ENCODE measurements around the gene MEX3D.

MEX3D gene
- total RNA-seq = 1.4 to 5.7 (median 2.6) reads per million in 4 donors

- peak; percentile 64 to 90 (median 77) for DNase-seq
Measured at GRCh38 chr19:1568320-1569019, at the start of gene MEX3D. MEX3D (minus strand) TSS chr19:1568325; CDS start chr19:1568058, 267 bp downstream.

GRCh38 chr19:1616875-1617274 is 48.8 kb upstream of the MEX3D start:
- no peak for DNase-seq

DNA sequence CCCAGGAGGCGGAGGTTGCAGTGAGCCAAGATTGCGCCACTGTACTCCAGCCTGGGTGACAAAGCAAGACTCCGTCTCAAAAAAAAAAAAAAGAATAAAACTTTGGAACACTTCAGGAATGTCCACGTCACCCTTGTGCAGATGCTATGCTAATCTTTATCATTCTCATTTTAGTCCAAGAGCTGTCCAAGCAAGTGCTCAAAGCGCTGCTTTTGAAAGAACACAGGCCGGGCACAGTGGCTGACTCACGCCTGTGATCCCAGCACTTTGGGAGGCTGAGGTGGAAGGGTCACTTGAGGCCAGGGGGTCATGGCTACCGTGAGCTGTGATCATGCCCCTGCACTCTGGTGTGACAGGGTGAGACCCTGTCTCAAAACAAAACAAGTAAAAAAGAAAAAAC is 48.3 kb upstream of the MEX3D start:
- no peak for DNase-seq

DNA sequence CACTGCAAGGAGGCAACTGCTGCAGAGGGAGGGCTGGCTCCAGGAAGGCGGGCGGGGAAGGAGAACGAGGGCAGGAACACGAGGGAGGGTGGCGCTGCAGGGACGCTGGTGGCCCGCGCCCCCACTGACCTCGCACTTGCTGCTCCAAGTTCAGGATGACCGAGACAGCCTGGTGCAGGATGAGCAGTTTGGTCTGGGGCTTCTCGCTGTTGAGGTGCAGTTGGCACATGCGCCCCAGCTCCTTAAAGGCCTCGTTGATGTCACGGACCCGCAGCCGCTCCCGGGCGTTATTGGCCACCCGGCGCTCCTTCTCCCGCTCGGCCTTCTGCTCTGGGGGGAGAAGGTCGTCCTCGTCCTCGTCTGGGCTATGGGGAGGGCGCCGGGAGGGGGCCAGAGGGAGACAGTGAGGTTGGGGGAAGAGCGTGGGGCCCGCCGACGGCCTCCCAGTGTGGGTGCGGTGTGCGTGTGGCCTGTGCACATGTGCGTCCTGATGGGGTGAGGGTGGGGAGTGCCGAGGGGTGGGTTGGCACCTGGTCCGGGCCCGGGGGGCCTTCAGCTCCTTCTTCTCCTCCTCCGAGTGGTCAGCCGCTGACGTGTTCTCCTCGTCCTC is 47.1 kb upstream of the MEX3D start:
- no peak for DNase-seq

DNA sequence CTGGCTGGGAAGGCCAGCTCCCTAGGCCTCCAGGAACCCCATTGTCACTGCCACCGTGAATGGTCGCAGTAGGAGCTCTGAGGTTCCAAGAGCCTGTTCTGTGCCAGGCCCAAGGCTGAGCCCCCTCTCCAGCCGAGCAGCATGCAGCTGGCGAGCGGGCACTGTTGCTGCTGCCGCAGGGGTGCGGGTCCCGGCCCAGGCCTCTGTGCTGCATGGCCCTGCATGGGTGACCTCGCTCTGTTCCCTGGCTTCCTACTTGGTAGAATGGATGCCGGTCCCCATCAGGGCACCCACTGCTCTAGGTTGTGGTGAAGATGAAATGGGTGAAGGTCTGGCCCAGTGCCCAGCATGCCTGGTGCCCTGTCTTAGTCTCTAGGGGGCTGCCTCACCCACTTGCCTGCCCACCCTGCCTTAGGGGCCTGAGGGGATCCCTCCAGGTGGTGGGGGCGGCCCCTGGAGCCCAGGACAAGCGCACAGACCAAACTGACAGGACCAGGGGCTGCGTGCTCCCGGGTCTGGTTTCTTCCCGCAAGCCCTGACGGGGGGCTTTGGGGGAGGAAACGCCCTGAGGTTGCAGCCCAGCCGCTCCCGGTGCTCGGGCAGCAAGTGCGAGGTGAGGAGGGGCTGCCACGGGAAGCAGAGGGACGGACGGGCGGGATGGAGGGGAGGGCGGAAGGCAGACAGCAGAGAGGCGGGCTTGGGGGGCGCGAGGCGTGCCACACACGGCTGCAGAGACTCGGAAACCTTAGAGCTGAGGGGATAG is 45.9 kb upstream of the MEX3D start:
- DNase-seq = no peak

DNA sequence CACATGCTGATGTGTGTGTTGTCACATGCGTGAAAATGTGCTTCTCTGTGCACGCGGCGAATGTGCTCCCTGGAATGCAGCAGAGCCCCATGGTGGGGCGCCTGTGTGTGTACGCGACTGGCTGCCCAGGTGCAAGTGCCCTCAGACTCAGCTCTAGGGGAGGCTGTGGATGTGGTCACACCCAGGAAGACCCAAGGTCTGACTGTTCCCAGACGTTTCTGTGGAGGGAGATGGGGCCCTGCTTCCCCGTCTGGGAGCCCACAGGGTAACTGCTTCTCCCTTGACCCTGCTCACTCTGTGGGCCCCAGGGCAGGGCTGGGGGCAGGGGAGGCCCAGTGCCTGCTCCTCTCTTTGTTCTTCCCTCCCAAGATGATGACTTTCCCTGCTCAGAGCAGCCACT is 45.0 kb upstream of the MEX3D start:
- no peak for DNase-seq

DNA sequence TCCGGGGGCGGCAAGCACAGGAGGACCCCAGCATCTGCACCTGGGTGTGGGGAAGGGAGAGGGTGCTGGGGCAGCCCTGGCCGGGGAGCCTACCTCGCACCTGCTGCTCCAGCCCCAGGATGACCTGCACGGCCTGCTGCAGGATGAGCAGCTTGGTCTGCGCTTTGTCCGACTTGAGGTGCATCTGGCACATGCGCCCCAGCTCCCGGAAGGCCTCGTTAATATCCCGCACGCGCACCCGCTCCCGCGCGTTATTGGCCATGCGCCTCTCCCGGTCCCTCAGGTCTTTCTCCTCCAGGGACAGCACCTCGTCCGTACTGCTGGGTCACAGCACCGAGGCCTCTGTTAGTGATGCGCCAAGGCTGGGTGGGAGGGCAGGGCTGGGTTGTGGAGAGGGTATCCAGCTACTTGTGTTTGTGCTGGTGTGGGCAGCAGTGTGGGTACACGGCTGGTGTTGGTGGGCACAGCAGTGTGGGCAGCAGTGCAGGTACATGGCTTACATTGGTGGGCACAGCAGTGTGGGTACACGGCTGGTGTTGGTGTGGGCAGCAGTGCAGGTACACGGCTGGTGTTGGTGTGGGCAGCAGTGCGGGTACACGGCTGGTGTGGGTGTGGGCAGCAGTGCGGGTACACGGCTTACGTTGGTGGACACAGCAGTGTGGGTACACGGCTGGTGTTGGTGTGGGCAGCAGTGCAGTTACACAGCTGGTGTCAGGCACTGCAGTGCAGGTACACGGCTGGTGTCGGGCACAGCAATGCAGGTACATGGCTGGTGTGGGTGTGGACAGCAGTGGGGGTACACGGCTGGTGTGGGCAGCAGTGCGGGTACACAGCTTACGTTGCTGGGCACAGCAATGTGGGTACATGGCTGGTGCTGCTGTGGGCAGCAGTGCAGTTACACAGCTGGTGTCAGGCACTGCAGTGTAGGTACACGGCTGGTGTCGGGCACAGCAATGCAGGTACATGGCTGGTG is 44.3 kb upstream of the MEX3D start:
- no peak for DNase-seq

GRCh38 chr19:1611353-1611752 is 43.2 kb upstream of the MEX3D start:
- no peak for DNase-seq

- DNase-seq = no peak
Measured at GRCh38 chr19:1610579-1610978, 42.5 kb upstream of the MEX3D start.

- DNase-seq = no peak
Measured at GRCh38 chr19:1609680-1610474, 41.8 kb upstream of the MEX3D start.

- DNase-seq = peak in 1 of 5 donors; percentile 28
Measured at GRCh38 chr19:1609103-1609396, 40.9 kb upstream of the MEX3D start.

GRCh38 chr19:1608359-1609102 is 40.4 kb upstream of the MEX3D start:
- peak in 1 of 5 donors; percentile 24 for DNase-seq

DNA sequence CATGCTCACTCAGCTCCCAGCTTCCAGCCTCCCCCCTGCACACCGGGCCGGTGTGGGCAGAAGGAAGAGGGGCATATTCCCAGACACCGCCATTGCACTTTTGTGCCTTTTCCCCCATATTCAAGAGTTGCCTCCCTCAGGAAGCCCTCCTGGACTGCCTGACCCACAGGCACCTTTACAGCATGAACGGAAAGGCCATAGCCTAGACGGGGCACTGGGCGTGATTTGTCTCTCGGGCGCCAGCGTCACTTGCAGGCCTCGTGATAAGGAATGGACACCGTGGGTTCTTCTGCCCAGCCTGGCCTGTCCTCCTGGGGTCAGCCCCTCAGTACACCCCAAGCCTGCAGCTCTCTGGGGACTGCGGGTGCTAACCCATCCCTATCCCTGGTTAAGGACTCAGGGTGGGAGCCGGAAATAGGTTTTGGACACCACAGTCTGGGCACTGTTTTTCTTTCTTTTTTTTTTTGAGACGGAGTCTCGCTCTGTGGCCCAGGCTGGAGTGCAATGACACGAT is 38.1 kb upstream of the MEX3D start:
- DNase-seq = no peak

DNA sequence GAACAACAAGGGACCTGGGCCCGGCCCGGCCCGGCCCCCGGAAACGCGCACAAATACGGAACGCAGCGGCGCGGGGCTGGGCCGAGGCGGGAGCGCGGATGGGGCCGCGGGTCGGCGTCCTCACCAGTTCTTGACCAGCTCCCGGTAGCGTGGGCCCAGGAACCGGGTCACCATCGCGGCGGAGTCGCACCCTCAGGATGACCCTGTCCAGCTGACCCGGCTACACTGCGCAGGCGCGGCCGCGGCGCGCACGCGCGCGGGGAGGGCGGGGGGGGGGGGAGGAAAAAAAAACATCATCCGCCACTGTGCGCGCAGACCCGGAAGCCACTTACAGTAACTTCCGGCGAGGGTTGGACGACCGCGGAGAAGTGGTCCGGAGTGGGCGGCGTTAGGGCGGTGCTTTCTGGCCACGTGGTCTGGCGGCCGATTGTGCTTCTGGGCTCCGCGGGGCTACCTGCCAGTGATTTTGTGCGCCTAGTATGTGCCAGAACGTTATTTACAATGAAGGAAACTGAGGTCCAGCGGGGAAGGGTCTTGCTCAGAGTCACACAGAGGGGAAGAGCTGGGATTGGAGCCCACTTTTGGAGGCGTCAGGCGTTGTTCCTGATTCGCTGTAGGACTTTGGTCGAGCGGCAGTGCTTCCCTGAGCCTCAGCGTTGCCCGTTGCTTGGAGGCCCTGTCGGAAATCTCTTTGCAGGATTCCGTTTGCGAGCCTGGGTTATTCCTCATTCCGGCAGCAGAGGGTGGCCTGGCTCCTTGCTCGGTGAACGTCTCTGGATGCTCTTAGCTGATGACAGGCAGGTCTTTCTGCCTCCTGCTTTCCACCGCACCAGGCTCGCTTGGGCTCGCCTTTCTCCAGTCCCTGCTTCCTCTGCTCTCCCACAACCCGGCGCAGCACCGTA is 37.4 kb upstream of the MEX3D start, which contains the start of gene UQCR11:
TSS of gene UQCR11 (minus strand) at position 227 of the 902 bp plus-strand sequence. CDS start at position 174, 53 bp downstream.
- DNase-seq = peak; percentile 81 to 95 (median 87)

GRCh38 chr19:1602091-1602707 is 34.1 kb upstream of the MEX3D start:
- DNase-seq = no peak

DNA sequence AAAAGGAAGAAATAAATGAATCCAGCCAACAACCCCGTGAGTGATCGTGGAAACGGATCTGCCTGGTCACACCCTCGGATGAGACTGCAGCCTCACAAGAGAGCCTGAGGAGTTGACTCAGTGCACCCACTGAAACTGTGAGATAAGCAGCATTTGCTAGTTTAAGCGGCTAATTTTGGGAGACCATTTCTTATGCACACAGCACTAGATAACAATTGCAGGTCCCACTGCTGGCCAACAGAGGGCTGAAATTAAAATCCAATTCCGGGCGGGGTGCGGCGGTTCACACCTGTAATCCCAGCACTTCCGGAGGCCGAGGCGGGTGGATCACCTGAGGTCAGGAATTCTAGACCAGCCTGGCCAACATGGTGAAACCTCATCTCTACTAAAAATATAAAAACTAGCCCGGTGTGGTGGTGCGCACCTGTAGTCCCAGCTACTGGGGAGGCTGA is 33.5 kb upstream of the MEX3D start:
- DNase-seq = no peak

- DNase-seq = no peak
Measured at GRCh38 chr19:1599460-1599846, 31.3 kb upstream of the MEX3D start.

- DNase-seq = no peak
Measured at GRCh38 chr19:1598777-1599459, 30.8 kb upstream of the MEX3D start.

GRCh38 chr19:1593501-1593772 is 25.3 kb upstream of the MEX3D start:
- DNase-seq = no peak
